Omental fat pad (tissue), 4 donors: ENCODE data around the gene IFT122. TPM values are rescaled to one million over a fixed set of nuclear protein-coding genes. Genes with fewer than 3 reads are reported as not detected.
"Not testable (repeated sequence)": the region's sequence is repeated elsewhere in the genome, so short reads cannot be mapped to it uniquely, and the experiment has no call there.

Experiments used
- ATAC-seq: fragments of 150-250 bp; one replicate; pipeline ENCODE4 v1.9.1; 2016; ENCODE audit warnings: mild to moderate bottlenecking, moderate library complexity; ENCODE audit not compliant: low FRiP score
- DNase-seq: peaks from one replicate; pipeline ENCODE4 v3.0.0-alpha.2; 2019; ENCODE audit warnings: low spot score
- total RNA-seq, 4 donors: library from RNA; depleted of rRNA; stranded (reverse); fragments of >200 nt; gene quantifications; one replicate each; pipeline ENCODE4 v1.1.0, GENCODE V29; 2016
- TF ChIP-seq, protein P1 (sequence below), 3 donors: fragments of 450-650 bp; IDR thresholded peaks; one replicate each; pipeline ENCODE4 v1.5.1; 2016 to 2017; ENCODE audit warnings: antibody characterized with exemption in 3 of 3, mild to moderate bottlenecking in 3 of 3, moderate library complexity in 2 of 3

The IFT122 gene
- total RNA-seq, 4 donors from 2014 or later: 19.6 to 62.9 (median 28.2) TPM

DNA sequence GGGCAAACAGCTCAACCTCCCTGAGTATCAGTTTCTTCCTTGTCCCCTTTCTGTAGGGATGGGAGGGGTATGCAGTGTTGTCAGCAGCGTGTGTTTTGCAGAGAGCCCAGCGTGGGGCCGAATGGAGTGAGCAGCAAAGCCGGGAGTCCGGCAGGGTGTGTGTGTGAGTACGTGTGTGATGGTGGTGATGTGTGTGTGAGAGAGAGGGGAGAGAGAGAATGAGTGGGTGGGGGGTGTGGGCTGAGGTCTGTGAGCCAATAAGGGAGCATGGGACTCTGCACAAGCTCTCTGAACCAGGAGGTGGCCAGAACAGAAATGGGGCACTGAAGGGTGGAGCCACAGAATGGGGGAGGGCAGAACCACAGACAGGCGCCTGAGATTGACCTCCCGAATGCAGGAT is 43.8 kb downstream of the IFT122 start:
- TF ChIP-seq, protein P1, sequence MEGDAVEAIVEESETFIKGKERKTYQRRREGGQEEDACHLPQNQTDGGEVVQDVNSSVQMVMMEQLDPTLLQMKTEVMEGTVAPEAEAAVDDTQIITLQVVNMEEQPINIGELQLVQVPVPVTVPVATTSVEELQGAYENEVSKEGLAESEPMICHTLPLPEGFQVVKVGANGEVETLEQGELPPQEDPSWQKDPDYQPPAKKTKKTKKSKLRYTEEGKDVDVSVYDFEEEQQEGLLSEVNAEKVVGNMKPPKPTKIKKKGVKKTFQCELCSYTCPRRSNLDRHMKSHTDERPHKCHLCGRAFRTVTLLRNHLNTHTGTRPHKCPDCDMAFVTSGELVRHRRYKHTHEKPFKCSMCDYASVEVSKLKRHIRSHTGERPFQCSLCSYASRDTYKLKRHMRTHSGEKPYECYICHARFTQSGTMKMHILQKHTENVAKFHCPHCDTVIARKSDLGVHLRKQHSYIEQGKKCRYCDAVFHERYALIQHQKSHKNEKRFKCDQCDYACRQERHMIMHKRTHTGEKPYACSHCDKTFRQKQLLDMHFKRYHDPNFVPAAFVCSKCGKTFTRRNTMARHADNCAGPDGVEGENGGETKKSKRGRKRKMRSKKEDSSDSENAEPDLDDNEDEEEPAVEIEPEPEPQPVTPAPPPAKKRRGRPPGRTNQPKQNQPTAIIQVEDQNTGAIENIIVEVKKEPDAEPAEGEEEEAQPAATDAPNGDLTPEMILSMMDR (IDR thresholded peaks at IDR 0.05): no peak
- no peak for ATAC-seq
- no peak for DNase-seq

DNA sequence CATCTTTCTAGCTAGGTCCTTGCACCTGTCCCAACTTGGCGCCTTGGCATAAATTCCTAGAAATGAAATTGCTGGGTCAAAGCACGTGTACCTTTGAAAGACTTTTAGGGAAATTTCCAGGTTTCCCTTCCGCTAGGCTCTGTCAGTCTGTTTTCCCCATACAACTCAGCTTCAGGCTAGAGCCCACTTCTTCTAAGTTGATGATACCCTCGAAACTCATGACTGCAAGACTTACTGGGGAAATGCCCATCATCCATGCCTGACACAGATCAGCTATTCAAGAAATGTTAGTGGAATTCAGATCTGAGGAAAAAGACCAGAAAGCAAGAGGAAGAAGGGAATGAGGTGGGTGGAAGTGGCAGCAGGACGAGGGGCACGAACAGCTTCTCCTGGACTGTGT is 45.1 kb downstream of the IFT122 start:
- ATAC-seq, DNase-seq: not testable (repeated sequence)

DNA sequence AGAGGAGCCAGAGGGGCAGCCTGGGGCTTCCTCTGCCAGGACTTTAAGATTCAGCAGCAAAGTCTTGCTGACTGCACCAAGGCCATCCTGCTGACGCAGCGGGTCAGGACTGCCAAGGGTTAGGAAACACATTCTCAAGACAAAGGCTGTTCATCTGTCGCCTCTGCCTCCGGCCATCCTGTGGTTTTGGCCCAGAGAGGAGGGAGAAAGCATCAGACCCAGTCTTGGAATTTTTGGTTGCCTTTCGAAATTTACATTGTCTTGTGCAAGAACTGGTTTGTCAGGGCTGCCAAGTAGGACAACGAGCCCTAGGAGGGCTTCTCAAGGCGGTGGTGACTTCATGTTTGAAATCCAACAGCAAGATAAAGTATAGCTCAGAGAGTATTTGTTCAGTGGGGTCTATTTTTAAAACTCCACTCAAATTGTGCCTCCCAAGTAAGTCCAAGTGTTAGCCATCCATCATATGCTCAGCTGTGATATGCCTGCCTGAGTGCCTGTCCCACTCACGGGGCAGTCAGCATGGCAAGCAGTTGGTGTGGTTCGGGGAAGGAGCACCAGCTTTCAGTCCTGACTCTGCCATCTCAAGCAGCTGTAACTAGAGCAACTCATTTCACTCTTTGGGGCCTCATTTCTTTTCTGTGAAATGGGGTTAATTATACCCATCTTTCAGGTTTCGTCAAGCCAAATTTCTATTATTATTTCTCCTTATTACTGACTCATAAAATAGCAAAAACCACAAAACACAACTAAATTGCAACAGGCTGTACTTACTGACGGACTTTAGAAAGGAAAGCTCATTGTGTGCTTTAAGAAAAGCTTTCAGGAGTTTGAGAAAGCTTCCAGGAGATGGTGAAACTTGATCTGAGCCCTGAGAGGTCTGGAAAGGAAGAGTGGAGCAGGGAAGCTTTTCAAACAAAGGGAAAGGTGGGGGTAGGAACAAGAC is 46.0 kb downstream of the IFT122 start:
- peak; percentile 46 for ATAC-seq
- TF ChIP-seq, protein P1 (IDR thresholded peaks at IDR 0.05): no peak
- peak; percentile 45 for DNase-seq

DNA sequence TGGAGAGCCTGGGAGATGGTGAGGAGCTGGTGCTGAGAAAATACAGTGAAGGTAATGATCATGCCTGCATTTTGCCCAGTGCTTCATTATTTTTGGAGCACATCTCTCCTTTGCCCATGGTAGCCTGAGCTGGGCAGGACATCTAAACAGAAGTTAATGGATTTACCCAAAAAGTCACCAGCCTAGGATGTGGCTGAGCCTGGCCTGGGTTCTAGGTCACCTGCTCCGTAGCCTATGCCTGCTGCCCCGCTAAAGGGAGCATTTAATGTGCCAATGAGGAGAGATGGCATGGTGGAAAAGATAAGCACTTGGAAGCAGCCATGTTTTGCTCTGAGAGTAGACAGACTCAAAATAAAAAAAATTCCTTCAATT is 46.6 kb downstream of the IFT122 start:
- TF ChIP-seq, protein P1 (IDR thresholded peaks at IDR 0.05): no peak
- ATAC-seq (no peak), DNase-seq (no peak)

DNA sequence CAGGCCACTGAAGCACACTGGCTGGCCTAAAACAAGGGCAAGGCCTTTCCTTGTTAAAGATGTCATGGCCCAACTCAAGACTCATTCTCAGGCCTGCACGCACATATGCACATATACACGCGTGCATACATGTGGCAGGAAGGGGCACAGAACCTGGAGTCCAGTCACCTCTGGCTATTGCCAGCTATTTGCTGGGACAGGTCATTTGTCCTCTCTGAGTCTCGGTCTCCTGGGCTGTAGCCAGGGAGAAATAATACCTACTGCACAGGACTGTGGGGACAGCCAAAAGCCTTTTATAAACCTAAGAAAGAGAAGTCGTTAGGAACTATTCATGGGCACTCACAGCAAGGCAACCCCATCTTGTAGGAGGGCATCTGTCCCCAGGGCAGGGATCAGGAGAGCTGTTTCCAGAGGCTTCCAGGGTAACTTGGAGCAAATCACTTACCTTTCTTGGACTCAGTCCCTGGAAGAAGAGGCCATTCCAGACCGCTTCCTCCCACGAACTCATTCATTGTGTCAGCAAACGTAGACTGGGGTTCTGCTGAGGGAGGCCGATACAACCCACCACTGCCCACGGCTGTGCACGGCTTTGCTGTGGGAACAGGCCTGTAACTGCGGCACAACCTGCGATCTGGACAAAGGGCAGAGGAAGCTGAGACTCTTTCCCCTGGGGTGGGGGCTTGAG is 47.3 kb downstream of the IFT122 start:
- DNase-seq: no peak
- ATAC-seq: no peak
- TF ChIP-seq, protein P1 (IDR thresholded peaks at IDR 0.05): no peak

DNA sequence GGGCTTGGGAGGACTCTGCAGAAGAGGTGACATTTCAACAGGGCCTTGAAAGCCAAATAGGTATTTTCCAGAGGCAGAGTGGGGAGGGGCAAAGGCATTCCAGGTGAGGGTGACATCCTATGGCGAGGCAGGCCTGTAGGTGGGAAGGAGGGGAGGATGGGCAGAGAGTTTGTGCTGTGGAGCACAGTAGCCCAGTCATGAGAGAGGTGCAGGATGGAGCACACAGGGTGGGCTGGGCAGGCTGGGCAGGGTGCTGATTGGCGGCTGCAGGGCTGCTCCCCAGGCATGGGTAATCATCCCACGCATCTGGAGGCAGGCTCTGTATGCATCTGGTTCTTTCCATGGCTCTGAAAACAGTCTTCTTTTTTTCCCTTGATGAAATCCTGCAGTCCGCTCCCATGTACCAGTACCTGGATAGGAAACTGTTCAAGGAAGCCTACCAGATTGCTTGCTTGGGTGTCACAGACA is 47.9 kb downstream of the IFT122 start:
- not testable (repeated sequence) for ATAC-seq, DNase-seq

DNA sequence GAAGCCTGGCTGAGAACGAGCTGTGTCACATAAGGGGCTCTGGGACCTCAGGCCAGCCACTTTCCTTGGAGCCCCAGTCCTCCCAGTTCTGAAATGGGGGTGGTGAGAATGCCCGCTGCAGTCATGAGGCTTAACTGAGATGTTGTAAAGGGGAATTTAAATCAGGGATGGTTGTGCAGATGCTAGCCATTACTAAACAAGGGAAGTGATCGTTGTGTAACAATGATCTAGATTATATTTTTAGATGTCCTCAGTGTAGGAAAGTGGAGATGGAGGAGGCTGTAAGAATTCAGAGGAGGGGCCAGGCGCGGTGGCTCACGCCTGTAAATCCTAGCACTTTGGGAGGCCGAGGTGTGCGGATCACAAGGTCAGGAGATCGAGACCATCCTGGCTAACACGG is 49.2 kb downstream of the IFT122 start:
- ATAC-seq, DNase-seq: not testable (repeated sequence)

DNA sequence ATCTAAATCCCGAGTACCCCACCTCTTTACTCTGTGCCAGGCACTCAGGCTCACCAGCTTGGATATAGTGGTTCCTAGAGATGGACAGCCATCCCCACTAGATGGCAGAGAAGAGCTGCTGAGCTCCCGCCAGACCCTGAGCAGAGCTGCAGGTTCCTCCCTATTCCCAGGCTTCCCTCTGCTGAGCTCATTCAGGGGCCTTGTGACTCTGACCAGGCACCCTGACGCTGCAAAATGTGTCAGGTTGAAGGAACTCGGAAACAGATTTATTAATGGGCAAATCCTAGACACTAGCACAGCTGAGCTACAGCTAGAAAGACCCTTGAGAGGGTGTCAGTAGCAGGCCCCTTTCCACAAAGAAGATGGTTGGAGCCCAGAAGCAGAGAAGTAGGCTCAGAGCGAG is 50.2 kb downstream of the IFT122 start:
- peak; percentile 89 for ATAC-seq
- TF ChIP-seq, protein P1 (IDR thresholded peaks at IDR 0.05): peak in 1 of 3 donors; percentile 50
- DNase-seq: peak; percentile 58

DNA sequence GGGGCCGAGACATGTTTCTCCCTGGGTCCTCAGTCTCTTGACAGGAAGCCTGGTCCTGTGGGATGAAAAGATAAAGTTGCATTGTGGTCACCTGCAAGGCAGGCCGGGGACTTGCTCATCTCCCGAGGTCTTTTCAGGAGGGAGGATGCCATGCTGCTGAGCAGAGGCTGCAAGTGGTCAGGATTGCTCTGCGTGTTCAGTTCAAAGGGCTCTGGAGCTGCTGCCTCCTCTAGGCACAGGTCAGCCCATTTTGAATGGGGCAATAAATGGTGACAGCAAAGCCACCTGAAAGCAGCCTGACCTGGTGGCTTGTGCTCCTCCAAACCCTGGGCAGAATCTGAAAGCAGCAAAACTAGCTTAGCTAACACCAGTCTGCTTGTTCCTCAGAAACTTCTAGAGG is 51.1 kb downstream of the IFT122 start:
- not testable (repeated sequence) for DNase-seq, ATAC-seq
